ENCODE results near the gene TFEB.

- no peak for TF ChIP-seq CTCF (IDR thresholded peaks at IDR 0.05; ENCODE audit: low read depth, low read length, poor library complexity, severe bottlenecking)
- TF ChIP-seq EZH2phosphoT487 (IDR thresholded peaks at IDR 0.05; ENCODE audit: borderline replicate concordance, low read length): no peak
Observed at GRCh38 chr6:41684311-41685180, 50.9 kb downstream of the TFEB start.

All from DOHH2 (cell line).